HEK293 (cell line): ENCODE data around the gene TAPBP.

Experiments
- CTCF ChIA-PET: fragments of 350-600 bp; formaldehyde crosslinking; extraction: SDS; loops from one replicate; lab custom pipeline; 2021; ENCODE audit warnings: antibody characterized with exemption; lab: Yijun Ruan, JAX
- POLR2A ChIA-PET: fragments of 300-600 bp; formaldehyde crosslinking; extraction: SDS; loops from one replicate; lab custom pipeline; 2020; ENCODE audit warnings: antibody characterized with exemption, inconsistent platforms; lab: Yijun Ruan, JAX
- H3K27ac ChIP-seq: fragments of 200-500 bp; sonication (Bioruptor generic); 2 replicates; pipeline ENCODE4 v1.5.1; 2014; ENCODE audit warnings: low read depth, low read length, control low read depth, inconsistent platforms; ENCODE audit errors: extremely low read depth
- H3K36me3 ChIP-seq, 2 experiments: fragments of 200-500 bp in 1 of 2; sonication (Bioruptor generic) in 1 of 2; 1 replicate in 1 of 2; 2 replicates in 1 of 2; pipeline ENCODE4 v1.5.1; 2014 to 2017; ENCODE audit warnings: inconsistent platforms in 2 of 2, low read length in 2 of 2; ENCODE audit not compliant: control insufficient read depth in 2 of 2, insufficient read depth in 1 of 2
- H3K4me1 ChIP-seq: fragments of 200-500 bp; sonication (Bioruptor generic); 2 replicates; pipeline ENCODE4 v1.5.1; 2014; ENCODE audit warnings: mild to moderate bottlenecking, low read length, inconsistent platforms; ENCODE audit not compliant: control insufficient read depth, insufficient read depth
- H3K4me3 ChIP-seq: 2 replicates; pipeline ENCODE4 v1.5.1; 2011; ENCODE audit warnings: low read depth, mild to moderate bottlenecking, control low read depth, low read length, moderate library complexity
- H3K9me3 ChIP-seq: fragments of 200-500 bp; sonication (Bioruptor generic); 2 replicates; pipeline ENCODE4 v1.5.1; 2014; ENCODE audit warnings: low read depth, low read length, inconsistent platforms; ENCODE audit not compliant: control insufficient read depth, insufficient read depth
- GLI4 ChIP-seq: fragments of 450-650 bp; formaldehyde crosslinking; IDR thresholded peaks from 2 replicates; pipeline ENCODE4 v1.5.1; 2016; ENCODE audit warnings: missing biosample characterization, missing genetic modification characterization
- KLF9 ChIP-seq: fragments of 450-650 bp; formaldehyde crosslinking; IDR thresholded peaks from 2 replicates; pipeline ENCODE4 v1.5.1; 2016; ENCODE audit warnings: missing biosample characterization, missing genetic modification characterization, low read depth
- PRDM1 ChIP-seq: fragments of 450-650 bp; formaldehyde crosslinking; IDR thresholded peaks from 2 replicates; pipeline ENCODE4; 2016; ENCODE audit warnings: missing biosample characterization, missing genetic modification characterization
- SALL2 ChIP-seq: fragments of 450-650 bp; formaldehyde crosslinking; IDR thresholded peaks from 2 replicates; pipeline ENCODE4 v1.5.0; 2017; ENCODE audit warnings: missing biosample characterization, mild to moderate bottlenecking, missing genetic modification characterization, borderline replicate concordance
- SP3 ChIP-seq: fragments of 450-650 bp; formaldehyde crosslinking; IDR thresholded peaks from 2 replicates; pipeline ENCODE4 v1.5.1; 2016; ENCODE audit warnings: missing biosample characterization, missing genetic modification characterization
- ZBTB10 ChIP-seq: fragments of 450-650 bp; formaldehyde crosslinking; IDR thresholded peaks from 2 replicates; pipeline ENCODE4 v1.5.1; 2016; ENCODE audit warnings: missing biosample characterization, missing genetic modification characterization
- ZBTB17 ChIP-seq: fragments of 450-650 bp; formaldehyde crosslinking; IDR thresholded peaks from 2 replicates; pipeline ENCODE4 v1.5.1; 2016; ENCODE audit warnings: missing biosample characterization, missing genetic modification characterization
- ZBTB8A ChIP-seq: fragments of 450-650 bp; formaldehyde crosslinking; IDR thresholded peaks from 2 replicates; pipeline ENCODE4 v1.5.1; 2016; ENCODE audit warnings: missing biosample characterization, missing genetic modification characterization
- ZEB2 ChIP-seq: fragments of 450-650 bp; formaldehyde crosslinking; IDR thresholded peaks from 2 replicates; pipeline ENCODE4 v1.5.1; 2016; ENCODE audit warnings: missing biosample characterization, missing genetic modification characterization
- ZNF112 ChIP-seq: fragments of 450-650 bp; formaldehyde crosslinking; IDR thresholded peaks from 2 replicates; pipeline ENCODE4 v1.5.0; 2017; ENCODE audit warnings: missing biosample characterization, missing genetic modification characterization
- ZNF19 ChIP-seq: fragments of 450-650 bp; formaldehyde crosslinking; IDR thresholded peaks from 2 replicates; pipeline ENCODE4; 2016; ENCODE audit warnings: missing biosample characterization, missing genetic modification characterization, low read depth
- ZNF223 ChIP-seq: fragments of 450-650 bp; formaldehyde crosslinking; IDR thresholded peaks from 2 replicates; pipeline ENCODE4 v1.5.1; 2016; ENCODE audit warnings: missing biosample characterization, missing genetic modification characterization
- ZNF239 ChIP-seq: fragments of 450-650 bp; formaldehyde crosslinking; IDR thresholded peaks from 2 replicates; pipeline ENCODE4 v1.5.1; 2016; ENCODE audit warnings: missing biosample characterization, missing genetic modification characterization
- ZNF24 ChIP-seq: fragments of 450-650 bp; formaldehyde crosslinking; IDR thresholded peaks from 2 replicates; pipeline ENCODE4 v1.5.1; 2016; ENCODE audit warnings: missing biosample characterization, missing genetic modification characterization
- ZNF394 ChIP-seq: fragments of 450-650 bp; formaldehyde crosslinking; IDR thresholded peaks from 2 replicates; pipeline ENCODE4 v1.5.1; 2016; ENCODE audit warnings: missing biosample characterization, missing genetic modification characterization, mild to moderate bottlenecking, moderate library complexity, borderline replicate concordance
- ZNF521 ChIP-seq: fragments of 450-650 bp; formaldehyde crosslinking; IDR thresholded peaks from 2 replicates; pipeline ENCODE4 v1.5.1; 2017; ENCODE audit warnings: missing biosample characterization, mild to moderate bottlenecking, missing genetic modification characterization
- ZNF560 ChIP-seq: fragments of 450-650 bp; formaldehyde crosslinking; IDR thresholded peaks from 2 replicates; pipeline ENCODE4 v1.5.1; 2017; ENCODE audit warnings: missing biosample characterization, missing genetic modification characterization, borderline replicate concordance
- ZNF76 ChIP-seq: fragments of 450-650 bp; formaldehyde crosslinking; IDR thresholded peaks from 2 replicates; pipeline ENCODE4; 2016; ENCODE audit warnings: low read depth, missing biosample characterization, missing genetic modification characterization, borderline replicate concordance
- ZNF792 ChIP-seq: fragments of 450-650 bp; formaldehyde crosslinking; IDR thresholded peaks from 2 replicates; pipeline ENCODE4 v1.5.1; 2016; ENCODE audit warnings: missing biosample characterization, missing genetic modification characterization
- ZNF830 ChIP-seq: fragments of 450-650 bp; IDR thresholded peaks from 2 replicates; pipeline ENCODE4 v1.5.0; 2018; ENCODE audit warnings: missing biosample characterization, missing genetic modification characterization, low read depth, mild to moderate bottlenecking, moderate library complexity
- TF ChIP-seq, protein P1 (sequence below): fragments of 450-650 bp; formaldehyde crosslinking; IDR thresholded peaks from 2 replicates; pipeline ENCODE4 v1.5.1; 2017; ENCODE audit warnings: missing biosample characterization, missing genetic modification characterization
- TF ChIP-seq, protein P2 (sequence below): fragments of 450-650 bp; IDR thresholded peaks from 2 replicates; pipeline ENCODE4 v1.5.1; 2018; ENCODE audit warnings: missing biosample characterization, mild to moderate bottlenecking, missing genetic modification characterization

The TAPBP gene

DNA sequence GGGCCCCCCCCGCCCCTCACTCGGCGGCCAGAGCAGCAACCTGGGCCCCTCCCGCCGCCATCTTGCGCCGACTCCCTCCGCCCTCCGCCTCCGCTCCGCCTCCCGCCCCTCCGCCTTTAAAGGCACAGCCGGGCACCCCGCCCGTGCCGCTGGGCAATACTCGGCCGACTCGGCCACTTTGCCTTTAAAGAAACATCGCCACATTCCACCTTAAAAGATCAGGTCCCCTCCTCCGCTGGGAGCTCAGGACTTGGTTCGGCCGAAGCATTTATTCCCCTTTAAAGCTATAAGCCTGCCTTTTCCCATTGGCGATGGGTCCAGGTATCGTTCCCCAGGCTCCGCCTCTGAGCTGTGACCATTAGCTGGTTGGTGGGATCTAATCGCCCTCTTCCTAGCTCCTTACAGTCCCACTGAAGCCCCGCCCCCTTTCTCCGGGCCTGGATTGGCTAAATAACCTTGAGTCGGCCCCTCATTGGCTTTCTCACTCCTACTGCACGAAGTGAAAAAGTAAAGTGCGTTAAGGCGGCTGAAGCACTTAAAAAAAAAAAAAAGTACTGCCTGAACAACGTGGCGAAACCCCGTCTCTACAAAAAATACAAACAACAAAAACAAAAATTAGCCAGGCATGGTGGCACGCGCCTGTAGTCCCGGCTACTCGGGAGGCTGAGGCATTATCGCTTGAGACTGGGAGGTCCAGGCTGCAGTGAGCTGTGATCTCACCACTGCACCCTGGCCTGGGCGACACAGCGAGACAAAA is 4.0 kb upstream of the TAPBP start, which contains the start of gene ZBTB22 (continued):
- peak; percentile 33 for TF ChIP-seq PRDM1 (tag by site-specific recombination)
- TF ChIP-seq ZEB2 (tag by site-specific recombination): peak; percentile 71; the same call in 1 of the 2 replicates

GRCh38 chr6:33317419-33317668 is 3.5 kb upstream of the TAPBP start:
- Histone ChIP-seq H3K27ac (no peak overlapping the region), H3K4me3 (peak overlapping the region; percentile 58), H3K9me3 (no peaks in the 10 kb centered on the region), H3K4me1 (peaks cover 25% of the 10 kb centered on the region), H3K36me3 (peaks cover 14 to 41% of the 10 kb centered on the region in 2 experiments)
- POLR2A ChIA-PET: interaction anchor here (0.6 to 3.3 kb wide), 31 partner anchors 9 to 1652 kb away, joined by 3 to 57 read pairs (median 5); partner anchors contain the start of genes B3GALT4, CSNK2B, CUTA and KIFC1
- TF ChIP-seq ZNF560 (no peak), GLI4 (tag by site-specific recombination) (no peak), ZNF792 (no peak), ZNF223 (tag by site-specific recombination) (no peak), SALL2 (tag by site-specific recombination) (no peak), ZNF830 (tag by site-specific recombination) (no peak), SP3 (no peak), ZNF24 (tag by site-specific recombination) (no peak)
- TF ChIP-seq, protein P1, sequence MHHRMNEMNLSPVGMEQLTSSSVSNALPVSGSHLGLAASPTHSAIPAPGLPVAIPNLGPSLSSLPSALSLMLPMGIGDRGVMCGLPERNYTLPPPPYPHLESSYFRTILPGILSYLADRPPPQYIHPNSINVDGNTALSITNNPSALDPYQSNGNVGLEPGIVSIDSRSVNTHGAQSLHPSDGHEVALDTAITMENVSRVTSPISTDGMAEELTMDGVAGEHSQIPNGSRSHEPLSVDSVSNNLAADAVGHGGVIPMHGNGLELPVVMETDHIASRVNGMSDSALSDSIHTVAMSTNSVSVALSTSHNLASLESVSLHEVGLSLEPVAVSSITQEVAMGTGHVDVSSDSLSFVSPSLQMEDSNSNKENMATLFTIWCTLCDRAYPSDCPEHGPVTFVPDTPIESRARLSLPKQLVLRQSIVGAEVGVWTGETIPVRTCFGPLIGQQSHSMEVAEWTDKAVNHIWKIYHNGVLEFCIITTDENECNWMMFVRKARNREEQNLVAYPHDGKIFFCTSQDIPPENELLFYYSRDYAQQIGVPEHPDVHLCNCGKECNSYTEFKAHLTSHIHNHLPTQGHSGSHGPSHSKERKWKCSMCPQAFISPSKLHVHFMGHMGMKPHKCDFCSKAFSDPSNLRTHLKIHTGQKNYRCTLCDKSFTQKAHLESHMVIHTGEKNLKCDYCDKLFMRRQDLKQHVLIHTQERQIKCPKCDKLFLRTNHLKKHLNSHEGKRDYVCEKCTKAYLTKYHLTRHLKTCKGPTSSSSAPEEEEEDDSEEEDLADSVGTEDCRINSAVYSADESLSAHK: no peak
- CTCF ChIA-PET: interaction anchor here (0.7 to 2.9 kb wide), 6 partner anchors 16 to 90 kb away, joined by 4 to 21 read pairs (median 8); partner anchors contain the start of gene RGL2

GRCh38 chr6:33316603-33317418 is 2.9 kb upstream of the TAPBP start:
- peaks cover 14 to 41% of the 10 kb centered on the region in 2 experiments for H3K36me3 ChIP-seq
- POLR2A ChIA-PET: interaction anchor here (0.6 to 3.3 kb wide), 18 partner anchors 9 to 395 kb away, joined by 3 to 57 read pairs (median 5); partner anchors contain the start of genes B3GALT4, PFDN6, PHF1 and RGL2

More at GRCh38 chr6:33316603-33317418, 2.9 kb upstream of the TAPBP start:
- Histone ChIP-seq H3K9me3 (no peaks in the 10 kb centered on the region), H3K4me3 (peak overlapping the region; percentile 58), H3K4me1 (peaks cover 22% of the 10 kb centered on the region), H3K27ac (no peak overlapping the region)
- TF ChIP-seq ZBTB17 (tag by site-specific recombination): 0 out of 2 replicates have a peak, but pooled peaks have one; percentile 13
- no peak for TF ChIP-seq ZNF521 (tag by site-specific recombination)
- TF ChIP-seq ZNF394 (tag by site-specific recombination): no peak
- TF ChIP-seq ZBTB8A: peak; percentile 8; the same call in 1 of the 2 replicates
- no peak for TF ChIP-seq ZNF19 (tag by site-specific recombination)
- no peak for TF ChIP-seq ZNF112 (tag by site-specific recombination)
- TF ChIP-seq, protein P2, sequence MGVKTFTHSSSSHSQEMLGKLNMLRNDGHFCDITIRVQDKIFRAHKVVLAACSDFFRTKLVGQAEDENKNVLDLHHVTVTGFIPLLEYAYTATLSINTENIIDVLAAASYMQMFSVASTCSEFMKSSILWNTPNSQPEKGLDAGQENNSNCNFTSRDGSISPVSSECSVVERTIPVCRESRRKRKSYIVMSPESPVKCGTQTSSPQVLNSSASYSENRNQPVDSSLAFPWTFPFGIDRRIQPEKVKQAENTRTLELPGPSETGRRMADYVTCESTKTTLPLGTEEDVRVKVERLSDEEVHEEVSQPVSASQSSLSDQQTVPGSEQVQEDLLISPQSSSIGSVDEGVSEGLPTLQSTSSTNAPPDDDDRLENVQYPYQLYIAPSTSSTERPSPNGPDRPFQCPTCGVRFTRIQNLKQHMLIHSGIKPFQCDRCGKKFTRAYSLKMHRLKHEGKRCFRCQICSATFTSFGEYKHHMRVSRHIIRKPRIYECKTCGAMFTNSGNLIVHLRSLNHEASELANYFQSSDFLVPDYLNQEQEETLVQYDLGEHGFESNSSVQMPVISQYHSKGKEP (tag by site-specific recombination): no peak
- TF ChIP-seq ZBTB10: 0 out of 2 replicates have a peak, but pooled peaks have one; percentile 26
- TF ChIP-seq KLF9 (tag by site-specific recombination): peak; percentile 95; the same call in 1 of the 2 replicates
- TF ChIP-seq ZNF76 (tag by site-specific recombination): no peak
- no peak for TF ChIP-seq ZNF239 (tag by site-specific recombination)
- CTCF ChIA-PET: interaction anchor here (1.0 to 2.8 kb wide), 3 partner anchors 17 to 37 kb away, joined by 3 to 14 read pairs (median 10); partner anchors contain the start of gene RGL2
